Left forelimb (tissue), 1 donor: ENCODE measurements around the gene PAX5.
A peak's percentile ranks its signal among the peaks of the same experiment; 100 is the strongest.

Experiments
- DNase-seq: peaks from one replicate; pipeline ENCODE4 v3.0.0-alpha.2; 2018; ENCODE audit warnings: low spot score

Gene PAX5

DNA sequence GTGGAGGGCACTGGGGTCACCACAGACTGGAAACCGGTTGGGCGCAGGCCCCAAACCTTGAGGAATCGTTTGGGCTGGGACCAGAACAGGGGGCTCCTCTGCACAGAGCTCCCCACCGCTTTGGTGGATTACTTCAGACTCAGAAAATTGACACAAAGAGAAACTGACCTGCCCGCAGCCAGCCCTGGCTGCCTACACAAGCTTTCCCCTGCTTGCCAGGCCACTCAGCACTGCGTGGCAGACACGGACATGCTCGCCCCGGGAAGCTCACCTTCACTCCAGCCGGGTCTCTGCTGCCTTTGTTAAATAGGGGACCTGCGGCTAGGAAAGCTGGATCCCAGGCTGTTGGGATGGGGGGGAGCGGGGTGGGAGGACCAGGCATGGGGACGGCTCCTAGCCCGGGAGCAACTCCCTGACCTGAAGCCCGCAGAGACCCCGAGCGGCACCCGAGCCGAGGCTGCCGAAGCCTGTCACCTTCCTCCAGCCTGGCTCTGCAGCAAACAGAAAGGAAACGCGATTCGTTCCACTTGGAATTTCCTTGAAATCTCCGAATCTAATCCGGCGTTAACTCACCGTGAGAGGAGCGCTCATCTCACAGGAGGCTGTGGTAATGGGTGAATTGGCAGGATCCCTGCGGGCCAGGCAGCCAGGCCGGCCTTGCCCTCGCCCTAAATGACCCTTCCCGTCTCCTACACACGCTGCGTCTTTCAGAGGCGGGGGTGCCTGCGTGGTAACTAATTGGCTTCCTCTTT lies 8.8 kb downstream of the PAX5 start:
- peak; percentile 52 for DNase-seq

DNA sequence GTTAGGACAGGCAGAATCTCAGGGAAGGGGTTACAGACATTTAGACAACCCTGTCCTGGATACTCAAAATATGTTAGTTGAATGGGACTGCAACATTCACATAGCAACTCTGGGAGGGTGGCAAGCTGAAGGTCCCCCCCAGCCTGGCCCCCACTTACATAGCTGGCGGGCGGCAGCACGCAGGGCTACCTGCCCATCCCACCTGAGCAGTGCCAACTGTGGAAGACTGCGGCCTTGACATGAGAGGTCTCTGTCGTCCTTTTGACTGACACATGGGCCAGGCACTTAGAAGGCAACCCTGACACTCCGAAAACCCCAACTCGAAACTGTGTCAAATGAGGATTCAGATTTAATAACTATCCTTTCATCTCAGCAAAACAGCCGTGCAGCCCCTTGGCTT lies 16.5 kb downstream of the PAX5 start:
- DNase-seq, result no peak

DNA sequence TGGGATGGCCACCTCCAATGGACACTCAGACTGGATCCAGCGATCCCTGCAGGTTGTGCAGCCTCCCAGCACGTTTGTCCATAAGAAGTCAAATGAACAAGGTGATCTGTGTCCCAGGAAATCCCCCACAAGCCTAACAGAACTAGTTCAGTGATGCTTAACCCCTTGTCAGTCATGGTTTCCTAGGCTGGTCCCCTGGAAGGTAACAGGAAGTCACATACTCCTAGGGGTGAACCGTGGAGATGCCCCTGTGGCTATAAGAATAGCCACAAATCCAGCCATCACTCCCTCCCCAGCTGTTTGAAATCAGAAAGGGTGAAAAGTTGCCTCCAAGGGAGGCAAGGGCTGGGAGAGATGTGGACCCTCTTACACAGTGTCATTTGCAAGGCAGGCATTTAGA lies 22.5 kb downstream of the PAX5 start:
- DNase-seq, result no peak

DNA sequence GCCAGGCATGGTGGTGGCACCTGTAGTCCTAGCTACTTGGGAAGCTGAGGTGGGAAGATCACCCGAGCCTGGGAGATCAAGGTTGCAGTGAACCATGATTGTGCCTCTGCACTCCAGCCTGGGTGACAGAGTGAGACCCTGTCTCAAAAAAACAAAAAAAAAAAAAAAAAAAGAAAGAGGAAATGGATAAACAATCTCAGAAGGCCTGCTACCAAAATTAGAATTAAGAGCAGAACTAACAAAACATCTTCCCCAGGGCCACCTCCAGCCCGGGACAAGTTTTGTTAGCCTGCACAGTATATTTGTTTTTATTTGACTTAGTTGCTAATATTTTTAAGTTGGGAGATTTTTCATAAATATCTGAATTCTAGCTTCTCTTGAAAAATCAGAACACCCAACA lies 23.1 kb downstream of the PAX5 start:
- DNase-seq, result no peak

DNA sequence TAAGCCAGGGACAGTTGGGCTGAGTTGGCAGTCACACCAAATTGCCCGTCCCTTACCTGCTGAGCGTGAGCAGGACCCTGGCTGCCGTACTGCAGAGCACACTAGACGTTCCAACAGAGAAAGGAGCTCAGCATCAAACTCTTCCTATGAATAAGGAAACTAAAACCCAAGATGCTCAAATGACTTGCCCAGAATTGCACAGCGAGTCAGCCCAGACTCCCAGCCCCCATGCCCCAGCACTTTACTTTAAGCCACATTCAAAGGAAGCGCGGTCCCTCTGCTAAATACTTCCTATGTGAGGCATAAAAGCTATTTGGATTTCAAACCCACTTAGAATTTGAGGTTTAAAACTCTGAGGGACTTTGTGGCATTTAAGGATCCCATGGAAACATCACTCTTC lies 23.9 kb downstream of the PAX5 start:
- DNase-seq, result no peak

DNA sequence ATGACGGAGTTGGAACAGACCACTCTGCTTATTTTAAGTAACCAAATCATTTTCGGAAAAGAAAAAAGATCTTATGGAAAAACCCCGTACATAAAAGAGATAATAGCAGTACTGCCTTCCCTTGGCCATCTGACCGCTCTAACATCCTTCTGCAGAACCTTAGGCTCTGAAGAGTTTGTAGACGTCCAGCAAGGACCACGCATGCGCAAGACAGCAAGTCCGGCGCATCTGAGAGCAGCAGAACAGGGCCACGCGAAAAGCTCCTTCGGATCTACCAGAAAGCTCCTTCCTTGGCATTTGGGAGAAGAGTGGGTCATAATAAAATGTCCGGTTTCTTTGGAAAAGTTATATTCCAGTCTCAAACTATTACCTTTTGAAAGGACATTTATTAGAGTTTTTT lies 26.8 kb downstream of the PAX5 start:
- no peak for DNase-seq

DNA sequence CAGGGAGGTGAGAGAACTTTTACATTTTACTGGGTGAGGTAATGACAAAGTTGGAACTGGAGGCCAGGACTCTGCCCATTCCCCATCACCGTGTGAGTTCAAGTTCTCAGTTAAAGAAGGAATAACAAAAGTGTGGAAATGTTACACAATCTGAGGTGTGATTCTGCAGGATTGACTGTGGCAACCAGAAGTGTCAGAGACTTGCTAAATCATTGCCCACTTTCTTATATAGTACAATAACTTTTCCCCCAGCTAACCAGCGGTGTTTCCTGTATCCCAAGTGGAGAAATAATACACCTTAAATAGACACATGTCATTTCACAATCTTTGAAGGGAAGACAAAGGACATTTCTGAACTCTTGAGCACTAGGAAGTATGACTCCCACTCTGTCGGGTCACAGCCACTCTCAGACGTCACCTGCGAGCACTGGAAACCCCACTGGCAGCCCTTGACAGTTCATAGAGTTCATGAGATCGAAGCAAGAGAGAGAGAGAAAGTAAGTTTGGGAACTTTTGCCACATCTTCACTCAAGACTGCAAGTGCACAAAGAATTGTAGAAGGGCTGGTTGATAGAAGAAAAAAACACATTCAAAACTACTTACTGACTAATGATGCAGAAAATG lies 28.4 kb downstream of the PAX5 start:
- no peak for DNase-seq

DNA sequence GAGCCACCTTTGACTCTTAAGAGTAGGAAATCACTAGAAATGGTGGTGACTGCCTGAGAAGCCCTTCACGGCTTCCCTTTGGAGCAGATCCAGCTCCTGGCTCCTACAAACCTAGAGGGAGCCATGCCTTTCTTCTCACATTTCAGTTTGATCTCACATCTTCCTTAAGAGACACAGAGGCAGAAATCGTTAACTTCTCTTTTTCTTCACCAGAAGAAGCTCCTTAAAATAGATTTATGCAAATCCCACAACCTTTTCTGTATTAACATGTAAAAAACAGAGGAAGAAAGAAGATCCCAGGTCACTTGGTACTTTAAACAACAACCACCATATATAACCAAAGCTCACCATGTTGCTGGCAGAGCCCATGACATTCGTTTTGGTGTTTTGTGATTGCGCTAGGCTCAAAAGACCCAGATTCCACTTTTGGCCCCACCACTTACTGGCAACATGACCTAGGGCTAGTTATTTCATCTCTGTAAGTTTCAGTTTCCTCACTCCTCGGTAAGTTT lies 29.6 kb downstream of the PAX5 start:
- no peak for DNase-seq

DNA sequence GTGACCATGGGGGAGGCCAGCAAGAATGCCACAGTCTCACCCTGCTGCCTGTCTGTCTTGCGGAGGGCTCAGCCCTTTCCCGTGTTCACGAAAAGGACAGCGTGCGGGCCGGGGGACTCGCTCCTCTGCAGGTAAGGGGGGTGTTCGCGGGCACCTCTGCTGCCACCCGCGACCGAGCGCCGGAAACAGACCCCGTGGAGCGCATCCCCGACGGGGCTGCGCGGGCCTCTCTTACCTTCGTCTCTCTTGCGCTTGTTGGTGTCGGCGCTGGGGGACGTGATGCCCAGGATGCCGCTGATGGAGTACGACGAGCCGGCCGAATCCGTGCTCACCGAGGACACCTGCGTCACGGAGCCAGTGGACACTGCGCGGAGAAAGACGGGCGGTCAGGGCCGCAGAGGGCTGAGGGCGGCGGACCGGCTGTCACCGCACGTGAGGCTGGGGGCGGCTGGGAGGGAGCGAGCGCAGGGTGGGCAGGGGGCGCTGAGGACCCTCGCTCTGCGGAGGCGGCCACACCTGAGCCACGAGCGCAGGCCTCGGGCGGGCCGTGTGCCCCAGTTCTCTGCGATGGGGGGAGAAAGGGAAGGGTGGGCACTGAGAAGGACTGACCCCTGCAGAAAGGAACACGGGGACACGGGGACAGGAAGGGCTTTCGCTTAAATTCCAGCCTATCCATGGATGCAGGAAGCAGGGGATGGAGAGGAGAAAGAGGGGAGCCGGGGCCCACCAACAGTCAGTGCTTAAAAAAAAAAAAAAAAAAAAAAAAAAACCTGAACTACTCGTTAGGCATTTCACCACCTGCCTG lies 31.5 kb downstream of the PAX5 start:
- DNase-seq, result no peak

DNA sequence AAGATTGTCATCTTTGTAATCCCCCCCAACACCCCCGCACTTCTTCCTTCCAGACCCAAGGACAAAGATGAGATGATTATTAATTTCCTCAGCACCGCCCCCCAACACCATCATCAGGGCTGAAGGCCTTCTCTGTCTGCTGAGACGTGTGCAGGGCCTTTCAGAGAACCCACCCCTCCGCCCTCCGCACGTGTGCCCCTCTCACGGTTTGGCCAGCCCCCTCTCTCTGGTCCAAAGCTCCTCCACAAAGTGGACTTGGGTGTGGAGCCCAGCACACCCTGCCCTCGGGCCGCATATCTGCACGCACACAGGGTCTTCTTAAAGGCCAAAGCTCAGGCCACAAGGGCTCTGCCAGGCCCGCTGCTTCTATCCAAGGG lies 32.0 kb downstream of the PAX5 start:
- no peak for DNase-seq

DNA sequence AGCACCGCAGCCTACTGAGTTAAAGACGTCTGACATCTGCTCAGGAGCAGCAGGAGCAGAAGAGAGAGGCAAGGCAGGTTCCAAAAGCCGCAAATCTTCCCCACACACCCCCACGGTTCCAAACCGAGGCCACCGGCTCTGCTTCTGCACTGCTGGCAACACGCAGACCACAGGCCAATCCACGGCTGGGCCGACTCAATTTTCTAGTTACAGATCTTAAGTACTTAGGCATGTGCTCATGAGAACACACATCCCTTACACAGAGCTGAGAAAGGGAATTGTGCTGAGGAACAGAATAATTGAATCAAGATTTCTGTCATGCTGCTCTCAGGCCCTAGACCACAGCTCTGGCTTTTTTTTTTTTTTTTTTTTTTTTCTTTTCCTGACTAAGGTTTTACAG lies 32.6 kb downstream of the PAX5 start:
- no peak for DNase-seq

DNA sequence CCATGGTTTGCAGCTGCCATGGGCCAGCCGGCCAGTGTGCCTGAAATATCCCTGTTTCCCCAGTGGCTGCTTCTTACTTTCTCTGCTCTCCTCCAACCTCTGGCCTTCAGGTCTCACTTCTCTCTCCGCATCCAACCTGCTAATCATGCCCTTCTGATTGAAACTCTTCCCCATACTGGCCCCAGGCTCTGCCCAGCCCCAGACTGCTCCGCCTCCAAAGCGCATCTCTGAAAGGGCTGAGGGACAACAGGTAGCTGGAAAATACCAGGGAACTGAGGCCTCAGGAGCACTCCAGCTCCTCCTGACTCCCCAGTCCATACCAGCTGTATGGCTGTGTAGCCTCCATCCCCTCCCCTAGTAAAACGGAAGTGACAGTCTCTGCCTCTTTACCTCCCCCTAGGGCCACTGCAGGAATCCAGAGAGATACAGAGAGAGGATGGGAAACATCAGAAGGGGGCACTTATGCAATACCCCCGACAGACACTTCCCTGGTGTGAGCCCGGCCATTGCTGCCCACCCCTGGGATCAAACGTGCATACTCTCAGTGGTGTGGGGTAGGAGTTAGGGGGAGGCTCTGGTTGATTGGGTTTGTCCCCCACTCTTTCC lies 34.2 kb downstream of the PAX5 start:
- no peak for DNase-seq

DNA sequence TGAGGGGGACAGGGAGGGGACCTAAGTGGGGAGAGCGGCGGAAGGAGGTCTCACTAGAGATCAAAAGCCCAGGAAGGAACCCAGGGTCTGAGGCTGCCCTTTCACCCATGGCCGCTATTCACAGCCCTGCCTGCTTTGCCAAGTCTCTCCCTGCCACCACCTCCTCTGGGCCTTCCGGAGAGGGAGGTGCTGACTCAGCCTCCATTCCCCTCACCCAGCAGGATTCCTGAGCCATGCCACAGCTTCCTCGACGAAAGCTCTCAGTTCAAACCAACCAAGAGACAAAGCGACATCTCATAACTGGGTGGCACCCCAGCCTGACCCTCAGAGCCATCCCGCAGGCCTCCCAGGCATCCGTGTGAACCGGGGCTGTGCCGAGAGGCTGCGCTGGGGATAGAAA lies 36.7 kb downstream of the PAX5 start:
- DNase-seq, result no peak

DNA sequence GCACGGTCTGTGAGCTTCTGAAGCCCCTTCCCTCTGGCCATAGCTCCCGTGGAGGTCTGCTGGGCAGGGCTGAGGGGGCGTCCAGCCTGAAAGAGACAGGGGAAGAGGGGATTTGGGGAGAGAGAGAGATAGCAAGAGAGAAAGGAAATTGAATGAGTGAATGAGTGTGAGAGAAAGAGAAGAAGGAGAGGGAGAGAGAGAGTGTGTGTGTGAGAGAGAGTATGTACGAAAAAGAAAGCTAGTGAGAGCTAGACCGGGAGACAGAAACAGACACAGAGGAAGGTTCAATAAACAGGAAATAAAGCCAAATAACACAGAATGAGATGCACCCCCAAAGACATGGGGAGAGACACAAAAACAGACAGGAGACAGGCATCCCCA lies 37.4 kb downstream of the PAX5 start:
- no peak for DNase-seq

DNA sequence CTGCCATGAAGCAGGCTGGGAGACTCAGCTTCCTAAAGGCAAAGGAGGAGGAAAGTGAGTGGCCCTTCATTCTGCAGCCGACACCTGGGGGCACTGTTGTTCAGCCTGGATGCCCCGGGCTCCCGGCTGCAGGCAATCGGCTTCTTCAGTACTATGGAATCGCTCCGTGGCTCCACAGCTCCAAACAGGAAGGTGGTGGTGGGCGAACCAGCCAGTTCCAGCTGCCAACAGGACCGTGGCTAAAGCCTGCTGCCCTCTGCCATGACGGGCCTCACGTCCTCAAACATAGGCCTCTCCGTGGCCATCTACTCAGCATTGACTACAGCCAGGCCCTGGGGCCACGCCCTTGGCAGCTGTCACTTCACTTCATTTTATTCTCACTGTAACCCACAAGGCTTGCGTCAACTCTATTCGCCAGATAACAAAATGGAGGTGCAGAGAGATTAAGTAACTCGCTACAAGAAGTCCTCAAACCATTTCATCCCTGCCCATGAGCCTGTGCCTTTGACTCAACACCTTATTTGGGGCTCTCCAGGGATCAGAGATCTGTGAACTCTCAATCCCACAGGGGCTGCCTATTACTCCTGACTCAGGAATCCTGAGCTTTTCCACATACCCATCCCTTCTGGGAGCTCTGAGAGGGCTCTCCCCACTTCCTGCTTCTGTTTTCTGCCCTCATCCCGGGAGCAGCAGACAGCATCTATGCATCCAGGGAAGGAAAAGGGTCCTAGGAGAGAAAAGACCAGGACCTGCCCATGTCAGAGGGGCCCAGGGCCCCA lies 38.0 kb downstream of the PAX5 start:
- DNase-seq, result no peak

DNA sequence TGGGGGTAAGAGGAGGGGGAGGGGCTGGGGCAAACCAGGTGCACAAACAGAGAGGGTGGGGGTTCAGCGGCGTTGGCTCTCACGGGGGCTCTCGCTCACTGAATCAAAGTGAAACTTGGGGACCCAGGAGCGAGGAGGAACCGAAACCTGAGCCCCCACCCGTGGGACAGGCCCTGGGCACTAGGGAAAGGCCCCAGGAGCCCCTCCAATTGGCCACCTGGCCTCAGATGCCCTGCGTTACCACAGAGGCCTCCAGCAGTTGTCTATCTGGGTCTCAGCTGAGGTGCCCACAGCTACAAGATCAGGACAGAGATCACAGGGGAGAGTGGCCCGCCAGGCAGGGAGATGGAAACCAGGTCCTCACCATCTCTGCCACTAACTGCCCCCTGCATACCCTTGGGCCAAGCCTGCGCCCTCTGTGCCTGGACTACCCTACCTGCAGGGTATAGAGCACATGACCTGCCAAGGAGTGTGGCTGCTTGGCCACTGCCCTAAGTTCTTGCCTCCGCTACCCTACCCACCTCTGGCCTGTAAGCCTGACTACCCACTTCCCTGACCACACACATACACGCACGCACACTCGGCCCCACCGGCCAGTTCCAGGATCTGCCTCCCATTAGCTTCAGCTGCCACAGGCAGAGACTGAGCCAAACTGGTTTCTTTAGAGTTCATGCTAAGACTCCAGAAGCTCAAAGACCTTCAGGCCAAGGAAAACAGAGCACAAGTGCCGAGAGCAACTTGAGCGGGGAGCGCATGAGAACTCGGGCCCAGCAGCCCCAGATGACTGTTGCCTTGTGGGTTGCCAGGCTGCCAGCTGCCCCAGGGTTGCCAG lies 39.9 kb downstream of the PAX5 start:
- no peak for DNase-seq

DNA sequence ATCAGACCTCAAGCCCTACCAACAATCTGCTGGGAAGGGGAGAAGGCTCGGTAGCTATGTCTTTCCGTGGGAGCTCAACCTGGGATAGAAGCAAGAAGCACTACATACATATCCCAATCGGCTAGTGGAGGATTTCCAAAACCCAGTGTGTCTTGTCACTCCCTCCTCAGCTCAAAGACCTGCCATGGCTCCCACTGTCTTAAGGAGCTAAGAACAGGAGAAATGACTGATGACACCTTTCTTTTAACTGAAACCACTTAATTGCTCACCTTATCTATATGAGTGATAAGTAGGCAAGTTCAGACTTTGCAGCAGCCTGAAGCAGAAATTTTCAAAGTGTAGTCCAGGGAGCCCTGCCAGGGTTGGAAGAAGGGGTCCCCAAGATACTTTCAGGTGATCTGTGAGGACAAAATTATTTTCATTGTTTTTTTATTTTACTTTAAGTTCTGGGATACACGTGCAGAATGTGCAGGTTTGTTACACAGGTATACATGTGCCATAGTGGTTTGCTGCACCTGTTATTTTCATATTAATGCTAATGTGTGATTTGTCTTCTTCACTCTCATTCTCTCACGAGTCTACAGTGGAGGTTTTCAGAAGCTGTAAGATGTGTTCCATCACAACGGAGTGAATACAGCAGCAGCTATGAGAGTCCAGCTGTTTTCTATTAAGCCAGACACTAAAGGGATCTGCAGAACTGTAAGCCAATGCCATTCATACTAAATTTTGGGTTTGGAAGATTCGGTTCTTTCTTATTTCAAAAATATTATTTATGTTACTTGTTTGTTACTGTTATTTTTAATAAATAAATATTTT lies 41.4 kb downstream of the PAX5 start:
- no peak for DNase-seq

DNA sequence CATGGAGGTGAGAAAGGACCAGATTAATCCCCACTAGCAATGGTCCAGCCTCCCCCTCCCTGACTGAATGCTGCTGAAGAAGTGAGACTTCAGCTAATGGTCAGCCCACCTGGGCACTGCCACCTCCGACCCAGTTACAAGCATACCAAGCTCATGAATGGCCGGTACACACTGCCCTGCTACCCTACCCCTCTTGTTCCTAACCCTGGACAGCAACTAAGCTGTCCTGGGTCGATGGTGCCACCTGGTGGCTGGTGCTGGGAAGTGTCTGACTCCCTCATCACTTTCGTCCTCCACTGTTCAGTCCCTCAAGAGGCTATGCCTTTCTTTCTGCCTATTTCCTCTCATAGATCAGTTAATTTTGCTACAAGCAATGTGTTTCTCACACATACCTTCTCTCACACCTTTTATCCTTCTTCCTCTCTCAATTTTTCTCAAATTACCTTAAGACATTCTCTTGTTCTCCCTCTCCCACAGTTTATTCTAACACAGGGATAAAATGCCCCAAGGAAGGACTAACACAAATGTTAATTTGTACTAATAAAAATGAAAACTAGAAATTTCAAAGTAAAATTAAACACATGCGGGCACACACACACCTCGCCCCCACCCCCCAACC lies 42.4 kb downstream of the PAX5 start:
- no peak for DNase-seq

DNA sequence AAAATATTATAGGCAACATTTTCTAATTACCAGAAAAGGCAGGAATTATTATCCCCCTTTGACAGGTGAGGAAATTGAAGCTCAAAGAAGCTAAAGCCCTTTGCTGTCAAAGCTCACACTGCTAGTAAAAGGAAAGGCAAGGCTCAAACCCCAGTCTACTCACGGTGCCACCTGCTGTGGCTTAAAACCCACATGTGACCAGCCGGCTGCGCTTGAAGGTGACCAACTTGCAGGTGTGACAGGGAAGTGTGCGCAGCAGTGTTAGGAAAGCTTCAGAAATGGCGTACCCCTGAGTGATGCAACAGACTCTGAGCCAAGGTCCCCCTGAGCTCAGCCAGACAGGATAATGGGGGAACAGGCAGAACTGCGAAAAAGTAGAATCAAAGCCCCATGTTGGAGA lies 45.2 kb downstream of the PAX5 start:
- no peak for DNase-seq

DNA sequence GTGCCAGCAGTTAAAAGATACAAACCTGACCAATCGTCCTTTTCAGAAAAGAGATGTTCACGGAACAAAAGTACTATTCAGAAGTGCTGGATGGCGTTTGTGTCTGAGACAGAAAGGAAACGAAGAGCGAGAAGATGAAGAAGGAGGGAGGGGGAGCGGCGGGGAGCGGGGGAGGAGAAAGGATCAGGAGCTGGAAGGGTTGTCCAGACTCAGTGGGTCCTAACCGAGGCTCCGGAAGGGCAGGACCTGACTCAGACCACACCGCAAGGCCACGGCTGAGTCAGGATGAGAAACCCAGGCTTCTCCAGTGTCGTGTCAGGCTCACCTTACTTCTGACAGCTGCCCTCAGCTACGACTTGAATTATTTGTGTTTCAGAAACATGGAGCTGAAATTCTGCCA lies 46.2 kb downstream of the PAX5 start:
- no peak for DNase-seq
